DND-41 (cell line): ENCODE data around the gene PTPRN.

Source experiments
- ATAC-seq: fragments of 200-7000 bp; cut with Tn5 transposase; 3 replicates; pipeline ENCODE4 v1.9.1; 2021; ENCODE audit warnings: low read depth; ENCODE audit not compliant: insufficient read depth
- DNase-seq: peaks from one replicate; pipeline ENCODE4 v3.0.0-alpha.2; 2020
- H2AFZ ChIP-seq: 2 replicates; pipeline ENCODE4 v1.6.0; 2012; ENCODE audit warnings: low read depth, low read length
- H3K27ac ChIP-seq: 2 replicates; pipeline ENCODE4 v1.5.1; 2012; ENCODE audit warnings: low read length, inconsistent platforms
- H3K27me3 ChIP-seq: fragments of 200-600 bp; sonication (generic); 2 replicates; pipeline ENCODE4 v1.6.0; 2012; ENCODE audit warnings: low read length, mild to moderate bottlenecking, inconsistent platforms; ENCODE audit not compliant: insufficient read depth, poor library complexity
- H3K36me3 ChIP-seq: 2 replicates; pipeline ENCODE4 v1.5.1; 2012; ENCODE audit warnings: low read length, inconsistent platforms; ENCODE audit not compliant: insufficient read depth
- H3K4me1 ChIP-seq: 2 replicates; pipeline ENCODE4 v1.5.1; 2012; ENCODE audit warnings: mild to moderate bottlenecking, low read length; ENCODE audit not compliant: insufficient read depth
- H3K4me2 ChIP-seq: 2 replicates; pipeline ENCODE4 v1.6.0; 2012; ENCODE audit warnings: mild to moderate bottlenecking, moderate library complexity, low read length, inconsistent platforms; ENCODE audit not compliant: insufficient read depth
- H3K4me3 ChIP-seq, 2 experiments: fragments of 200-600 bp in 1 of 2; shearing (Covaris generic) in 1 of 2; 2 replicates each; pipeline ENCODE4 v1.5.1; 2012 to 2016; ENCODE audit warnings: inconsistent platforms in 2 of 2, low read length in 2 of 2, mild to moderate bottlenecking in 2 of 2, low read depth in 1 of 2, moderate library complexity in 1 of 2
- H3K79me2 ChIP-seq: 2 replicates; pipeline ENCODE4 v1.6.0; 2012; ENCODE audit warnings: low read length, inconsistent platforms; ENCODE audit not compliant: insufficient read depth
- H3K9ac ChIP-seq: 2 replicates; pipeline ENCODE4 v1.6.0; 2012; ENCODE audit warnings: low read depth, mild to moderate bottlenecking, inconsistent platforms, low read length, moderate library complexity
- H3K9me3 ChIP-seq: 2 replicates; pipeline ENCODE4 v1.5.1; 2012; ENCODE audit warnings: low read length, moderate library complexity, mild to moderate bottlenecking, inconsistent platforms; ENCODE audit not compliant: insufficient read depth, severe bottlenecking
- H4K20me1 ChIP-seq: 2 replicates; pipeline ENCODE4 v1.6.0; 2012; ENCODE audit warnings: low read length; ENCODE audit not compliant: insufficient read depth
- EZH2 ChIP-seq: IDR thresholded peaks from 3 replicates; pipeline ENCODE4 v1.6.1; 2012; ENCODE audit warnings: borderline replicate concordance, low read depth, mild to moderate bottlenecking, moderate library complexity, low read length, inconsistent platforms; ENCODE audit not compliant: severe bottlenecking
- TF ChIP-seq, protein P1 (sequence below): IDR thresholded peaks from 2 replicates; pipeline ENCODE4 v1.5.1; 2012; ENCODE audit warnings: borderline replicate concordance, low read length, moderate library complexity, mild to moderate bottlenecking; ENCODE audit not compliant: poor library complexity, severe bottlenecking; ENCODE audit errors: extremely low read depth

Gene PTPRN

DNA sequence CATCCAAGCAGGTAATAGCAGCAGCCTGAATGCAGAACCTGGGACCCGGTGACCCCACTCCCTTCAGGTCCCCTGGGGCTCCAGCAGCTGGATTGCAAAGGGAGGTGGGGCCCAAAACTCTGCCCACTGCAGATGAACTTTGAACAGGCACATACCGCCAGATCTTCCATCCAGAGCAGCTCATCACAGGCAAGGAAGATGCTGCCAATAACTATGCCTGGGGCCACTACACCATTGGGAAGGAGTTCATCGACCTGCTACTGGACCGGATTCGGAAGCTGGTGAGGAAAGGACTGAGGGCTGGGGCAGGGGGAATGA lies 39.2 kb downstream of the PTPRN start:
- H3K4me1 ChIP-seq = no peaks in the 10 kb centered on the region
- H3K9ac ChIP-seq = no peak overlapping the region
- DNase-seq (no peak), ATAC-seq (no peak)
- no peak overlapping the region for H2AFZ ChIP-seq
- H3K9me3 ChIP-seq = no peaks in the 10 kb centered on the region
- H3K4me3 ChIP-seq = no peak overlapping the region
- H3K36me3 ChIP-seq = no peaks in the 10 kb centered on the region
- H3K79me2 ChIP-seq = no peaks in the 10 kb centered on the region
- H3K27me3 ChIP-seq = peaks cover 12% of the 10 kb centered on the region
- no peak overlapping the region for H3K27ac ChIP-seq
- TF ChIP-seq, protein P1, sequence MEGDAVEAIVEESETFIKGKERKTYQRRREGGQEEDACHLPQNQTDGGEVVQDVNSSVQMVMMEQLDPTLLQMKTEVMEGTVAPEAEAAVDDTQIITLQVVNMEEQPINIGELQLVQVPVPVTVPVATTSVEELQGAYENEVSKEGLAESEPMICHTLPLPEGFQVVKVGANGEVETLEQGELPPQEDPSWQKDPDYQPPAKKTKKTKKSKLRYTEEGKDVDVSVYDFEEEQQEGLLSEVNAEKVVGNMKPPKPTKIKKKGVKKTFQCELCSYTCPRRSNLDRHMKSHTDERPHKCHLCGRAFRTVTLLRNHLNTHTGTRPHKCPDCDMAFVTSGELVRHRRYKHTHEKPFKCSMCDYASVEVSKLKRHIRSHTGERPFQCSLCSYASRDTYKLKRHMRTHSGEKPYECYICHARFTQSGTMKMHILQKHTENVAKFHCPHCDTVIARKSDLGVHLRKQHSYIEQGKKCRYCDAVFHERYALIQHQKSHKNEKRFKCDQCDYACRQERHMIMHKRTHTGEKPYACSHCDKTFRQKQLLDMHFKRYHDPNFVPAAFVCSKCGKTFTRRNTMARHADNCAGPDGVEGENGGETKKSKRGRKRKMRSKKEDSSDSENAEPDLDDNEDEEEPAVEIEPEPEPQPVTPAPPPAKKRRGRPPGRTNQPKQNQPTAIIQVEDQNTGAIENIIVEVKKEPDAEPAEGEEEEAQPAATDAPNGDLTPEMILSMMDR = no peak
- TF ChIP-seq EZH2 = no peak
- no peaks in the 10 kb centered on the region for H4K20me1 ChIP-seq
- H3K4me2 ChIP-seq = no peak overlapping the region

- no peaks in the 10 kb centered on the region for H3K36me3 ChIP-seq
- no peak overlapping the region for H3K27ac ChIP-seq
- H3K79me2 ChIP-seq = no peaks in the 10 kb centered on the region
- no peaks in the 10 kb centered on the region for H3K9me3 ChIP-seq
- H3K4me2 ChIP-seq = no peak overlapping the region
- peaks cover 12% of the 10 kb centered on the region for H3K27me3 ChIP-seq
- TF ChIP-seq, protein P1 = no peak
- no peak for TF ChIP-seq EZH2
- H4K20me1 ChIP-seq = no peaks in the 10 kb centered on the region
- no peak overlapping the region for H2AFZ ChIP-seq
- H3K4me1 ChIP-seq = no peaks in the 10 kb centered on the region
- H3K9ac ChIP-seq = no peak overlapping the region
- ATAC-seq = no peak
- DNase-seq = no peak
- no peak overlapping the region for H3K4me3 ChIP-seq
Measured at GRCh38 chr2:219269362-219270054, 39.7 kb downstream of the PTPRN start.

DNA sequence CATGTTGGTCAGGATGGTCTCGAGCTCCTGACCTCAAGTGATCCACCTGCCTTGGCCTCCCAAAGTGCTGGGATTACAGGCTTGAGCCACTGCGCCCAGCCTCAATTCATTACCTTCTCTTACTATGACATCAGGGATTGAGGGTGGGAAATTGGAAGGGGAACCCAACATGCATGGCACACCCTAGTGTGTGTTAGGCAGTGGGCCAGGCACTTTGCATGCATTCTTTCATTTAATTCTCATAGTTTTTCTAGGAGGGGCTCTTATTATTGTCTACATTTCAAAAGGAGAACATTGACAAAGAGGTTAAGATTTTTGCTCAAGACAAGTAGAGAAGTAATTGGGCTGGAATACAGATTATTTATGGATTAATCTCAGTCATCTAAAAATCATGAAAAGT lies 40.9 kb downstream of the PTPRN start:
- TF ChIP-seq, protein P1 = no peak
- no peak for TF ChIP-seq EZH2
- Histone ChIP-seq H3K27ac (no peak overlapping the region), H3K36me3 (no peaks in the 10 kb centered on the region), H3K4me2 (no peak overlapping the region), H3K79me2 (no peaks in the 10 kb centered on the region), H3K9ac (no peak overlapping the region), H4K20me1 (no peaks in the 10 kb centered on the region), H3K4me1 (no peaks in the 10 kb centered on the region), H3K4me3 (no peak overlapping the region), H3K27me3 (peaks cover 12% of the 10 kb centered on the region), H3K9me3 (no peaks in the 10 kb centered on the region), H2AFZ (no peak overlapping the region)
- no peak for ATAC-seq
- no peak for DNase-seq

DNA sequence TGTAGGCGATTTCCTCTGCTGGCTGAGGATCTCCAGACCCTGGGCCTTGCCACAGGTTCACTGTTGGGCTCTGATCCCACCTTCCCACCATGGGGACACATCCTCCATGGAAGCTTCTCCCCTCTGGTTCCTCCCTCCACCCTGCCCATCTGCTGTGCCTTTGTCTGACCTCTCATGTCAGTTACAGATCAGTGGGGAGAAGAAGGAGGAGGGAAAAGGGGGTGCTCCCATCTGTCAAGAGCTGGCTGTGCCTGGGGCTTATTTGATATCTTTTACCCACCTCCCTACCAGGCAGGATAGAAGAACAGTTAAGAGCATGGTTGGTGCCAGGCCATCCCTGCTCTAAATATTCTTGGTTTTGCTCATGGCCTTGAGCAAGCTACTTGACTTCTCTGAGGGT lies 42.3 kb downstream of the PTPRN start:
- no peaks in the 10 kb centered on the region for H3K4me1 ChIP-seq
- no peaks in the 10 kb centered on the region for H4K20me1 ChIP-seq
- no peak overlapping the region for H3K4me3 ChIP-seq
- H3K4me2 ChIP-seq = no peak overlapping the region
- no peaks in the 10 kb centered on the region for H3K9me3 ChIP-seq
- peaks cover 11% of the 10 kb centered on the region for H3K27me3 ChIP-seq
- H3K36me3 ChIP-seq = no peaks in the 10 kb centered on the region
- TF ChIP-seq, protein P1 = no peak
- TF ChIP-seq EZH2 = no peak
- no peak for DNase-seq
- H3K79me2 ChIP-seq = no peaks in the 10 kb centered on the region
- H3K9ac ChIP-seq = no peak overlapping the region
- ATAC-seq = no peak
- H2AFZ ChIP-seq = no peak overlapping the region
- no peak overlapping the region for H3K27ac ChIP-seq
